Measurements from ENCODE around the gene LAMA2.

- no peak for TF ChIP-seq CTCF (IDR thresholded peaks at IDR 0.05)
- no peak for TF ChIP-seq EP300 (IDR thresholded peaks at IDR 0.05)
- TF ChIP-seq POLR2A (IDR thresholded peaks at IDR 0.05) = no peak
Measured at GRCh38 chr6:129302671-129303070, 419.7 kb downstream of the LAMA2 start.
